Measurements from ENCODE around the gene DIAPH3.
"Not testable (repeated sequence)": the region's sequence is repeated elsewhere in the genome, so short reads cannot be mapped to it uniquely, and the experiment has no call there.

Gene DIAPH3

DNA sequence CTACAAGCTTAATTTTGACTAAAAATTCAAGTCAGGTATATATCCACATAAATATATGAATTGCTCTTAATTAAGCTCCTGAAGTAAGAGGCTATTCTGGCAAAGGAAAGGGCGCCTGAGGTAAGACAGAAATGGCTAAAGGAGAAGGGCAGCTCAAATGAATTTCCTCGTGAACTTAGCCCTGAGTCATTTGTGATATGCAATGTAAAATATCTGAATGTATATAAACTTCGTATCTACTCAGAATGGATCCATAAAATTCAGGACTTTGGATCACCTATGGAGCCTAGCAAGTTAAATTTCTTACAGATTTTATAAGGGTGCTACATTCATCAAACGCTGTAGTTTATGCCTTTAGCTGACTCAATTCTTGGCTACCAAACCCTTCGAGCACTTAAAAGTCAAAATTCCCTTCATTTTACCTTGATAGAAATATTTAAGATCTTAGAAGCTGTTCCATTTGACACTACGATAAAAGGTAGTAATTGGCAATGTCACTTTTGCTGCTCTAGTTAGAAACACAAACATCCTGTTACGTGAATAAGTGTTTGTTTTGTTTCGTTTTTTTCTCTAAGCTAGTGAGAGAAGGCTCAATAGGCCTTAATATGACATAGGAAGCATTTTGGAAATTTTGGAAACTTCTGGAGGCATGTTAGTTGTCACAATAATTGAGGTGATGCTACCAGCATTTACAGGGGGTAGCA lies 69.2 kb downstream of the DIAPH3 start:
- no peak for DNase-seq

DNA sequence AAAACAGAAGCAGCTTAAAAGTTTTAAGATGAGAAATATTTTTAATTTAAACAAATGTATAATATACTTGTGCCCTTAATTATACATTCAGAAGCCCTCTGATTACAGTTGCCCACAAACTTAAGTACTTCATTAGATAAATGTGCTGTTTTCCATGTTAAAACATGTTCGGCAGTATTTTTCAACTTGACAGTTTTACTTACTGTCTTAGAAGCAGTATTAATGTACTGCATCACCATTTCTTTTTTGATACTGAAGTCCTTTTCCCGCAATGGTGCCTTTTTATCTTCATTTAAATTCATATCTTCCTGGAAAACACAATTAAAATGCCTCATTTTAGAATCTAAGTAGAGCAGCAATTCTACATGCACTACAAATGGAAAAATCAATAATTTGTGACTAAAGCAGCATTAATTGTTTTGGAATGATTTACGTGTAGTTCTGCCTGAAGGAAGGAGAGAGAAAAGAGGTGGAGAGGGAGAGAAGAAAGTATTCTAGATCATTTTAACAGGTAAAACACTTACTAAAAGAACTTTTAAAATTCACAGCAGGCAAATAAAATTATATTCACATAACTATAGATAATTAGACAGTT lies 70.2 kb downstream of the DIAPH3 start:
- DNase-seq = no peak

DNA sequence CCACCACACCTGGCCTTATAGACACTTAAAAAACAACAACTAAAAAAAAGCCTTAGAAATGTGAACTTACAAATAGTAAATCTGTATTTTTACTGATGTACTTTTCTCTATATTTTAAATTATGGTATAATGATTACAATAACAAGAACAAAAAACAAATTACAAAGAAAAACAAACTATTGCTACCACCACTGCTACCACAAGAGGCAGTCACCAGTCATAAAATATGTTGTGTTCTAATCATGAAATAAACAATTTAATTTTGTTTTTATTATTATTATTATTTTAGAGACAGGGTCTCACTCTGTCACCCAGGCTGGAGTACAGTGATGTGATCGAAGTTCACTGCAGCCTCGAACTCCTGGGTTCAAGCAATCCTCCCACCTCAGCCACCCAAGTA lies 72.2 kb downstream of the DIAPH3 start:
- DNase-seq = no peak

GRCh38 chr13:60090574-60090973 lies 73.2 kb downstream of the DIAPH3 start:
- DNase-seq = no peak

- DNase-seq = not testable (repeated sequence)
Observed at GRCh38 chr13:60083780-60084179, 79.9 kb downstream of the DIAPH3 start.

DNA sequence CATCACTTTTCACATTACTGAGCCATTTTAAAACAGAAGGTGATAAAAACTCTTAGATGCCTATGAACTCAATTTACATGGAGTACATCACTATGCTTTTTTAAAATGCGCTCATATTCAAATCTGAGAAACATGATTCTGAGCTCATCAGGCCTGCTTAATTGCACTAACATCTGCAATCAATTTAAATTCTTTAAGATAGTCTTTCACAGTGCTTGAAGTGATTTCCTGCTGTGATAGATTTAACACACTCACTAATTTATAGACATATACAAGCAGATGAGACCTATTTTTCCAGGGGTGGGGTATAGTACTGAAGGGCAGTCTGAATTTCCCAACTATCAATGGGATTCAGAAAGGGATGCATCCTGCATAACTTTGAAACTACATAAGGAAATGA lies 82.9 kb downstream of the DIAPH3 start:
- DNase-seq = no peak

- no peak for DNase-seq
Observed at GRCh38 chr13:60078226-60078625, 85.5 kb downstream of the DIAPH3 start.

- no peak for DNase-seq
Observed at GRCh38 chr13:60075850-60076249, 87.9 kb downstream of the DIAPH3 start.

GRCh38 chr13:60074397-60074796 lies 89.3 kb downstream of the DIAPH3 start:
- DNase-seq = no peak

- DNase-seq = no peak
Observed at GRCh38 chr13:60066226-60066625, 97.5 kb downstream of the DIAPH3 start.

- DNase-seq = no peak
Observed at GRCh38 chr13:60062502-60062901, 101.2 kb downstream of the DIAPH3 start.

- no peak for DNase-seq
Observed at GRCh38 chr13:60061737-60062136, 102.0 kb downstream of the DIAPH3 start.

DNA sequence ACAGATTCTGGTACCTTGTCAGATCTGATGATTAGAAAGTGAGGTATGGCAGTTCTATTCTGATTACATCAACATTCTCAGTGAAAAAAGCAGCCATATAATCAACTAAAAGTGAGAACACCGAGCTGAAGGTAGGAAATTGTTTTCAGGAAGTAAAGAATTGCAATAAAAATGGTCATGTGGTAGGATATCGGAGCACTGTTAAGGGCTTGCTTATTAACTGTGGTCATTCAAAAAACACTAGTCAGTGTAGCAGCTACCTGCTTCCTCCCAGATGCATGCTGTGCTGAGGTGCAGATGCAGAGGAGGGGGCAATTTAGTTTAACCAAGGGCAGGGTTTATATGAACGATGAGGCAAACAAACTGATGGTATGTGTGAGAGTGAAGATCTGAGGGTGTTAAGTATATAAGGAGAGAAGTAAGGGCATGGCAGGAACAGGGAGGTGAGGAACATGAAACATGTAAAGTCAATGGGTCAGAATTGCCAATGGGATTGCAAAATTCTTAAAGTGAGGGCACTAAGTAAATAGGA lies 111.9 kb downstream of the DIAPH3 start:
- DNase-seq = no peak

- DNase-seq = not testable (repeated sequence)
Observed at GRCh38 chr13:60048353-60048752, 115.4 kb downstream of the DIAPH3 start.

- no peak for DNase-seq
Observed at GRCh38 chr13:60047918-60048317, 115.8 kb downstream of the DIAPH3 start.

DNA sequence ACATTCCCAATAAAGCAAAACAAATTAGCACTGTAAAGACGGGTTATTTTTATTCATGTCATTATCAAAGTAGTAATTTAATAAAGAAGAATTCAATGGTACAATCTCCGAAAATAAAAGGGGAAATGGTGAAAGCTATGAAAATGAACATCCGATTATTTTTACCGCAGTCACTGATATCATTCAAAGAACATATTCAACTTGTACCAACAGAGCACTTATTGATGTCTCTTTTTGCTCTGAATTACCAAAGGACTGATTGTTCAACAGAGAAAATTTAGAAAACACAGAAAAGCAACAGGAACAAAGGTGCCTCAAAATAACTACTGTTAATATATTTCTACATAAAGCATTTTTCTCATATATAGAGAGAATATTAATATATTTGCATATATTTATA lies 119.4 kb downstream of the DIAPH3 start:
- DNase-seq = no peak

DNA sequence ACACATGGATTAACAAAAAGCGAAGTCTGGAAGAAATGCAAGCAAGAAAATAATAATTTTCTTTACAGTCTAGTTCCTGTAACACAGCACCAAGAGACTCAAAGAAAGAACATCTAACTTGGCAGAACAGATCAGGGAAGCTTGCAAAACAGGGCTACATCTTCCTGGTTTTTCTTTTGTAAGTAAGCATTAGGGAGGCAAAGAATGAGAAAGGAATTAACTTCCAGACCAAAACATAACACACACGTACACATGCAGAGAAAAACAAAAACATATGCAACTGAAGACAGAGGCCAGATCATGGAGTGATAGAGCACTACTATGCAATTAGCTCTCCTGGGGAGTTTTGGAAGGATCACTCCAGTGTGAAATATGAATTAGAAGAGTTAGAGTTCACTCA lies 120.5 kb downstream of the DIAPH3 start:
- no peak for DNase-seq

DNA sequence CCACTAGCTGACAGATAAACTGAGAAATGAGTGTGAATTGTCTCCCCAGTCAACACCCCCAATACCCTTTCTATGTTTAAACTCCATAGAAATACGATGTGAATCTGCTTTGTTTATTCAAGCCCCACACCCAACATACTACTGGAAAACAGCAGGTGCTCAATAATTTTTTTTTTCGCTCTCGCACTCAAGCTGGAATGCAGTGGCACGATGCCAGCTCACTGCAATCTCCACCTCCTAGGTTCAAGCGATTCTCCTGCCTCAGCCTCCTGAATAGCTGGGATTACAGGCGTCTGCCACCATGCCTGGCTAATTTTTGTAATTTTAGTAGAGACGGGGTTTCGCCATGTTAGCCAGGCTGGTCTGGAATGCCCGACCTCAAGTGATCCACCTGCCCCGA lies 123.1 kb downstream of the DIAPH3 start:
- DNase-seq = not testable (repeated sequence)

GRCh38 chr13:60035874-60036273 lies 127.9 kb downstream of the DIAPH3 start:
- no peak for DNase-seq

DNA sequence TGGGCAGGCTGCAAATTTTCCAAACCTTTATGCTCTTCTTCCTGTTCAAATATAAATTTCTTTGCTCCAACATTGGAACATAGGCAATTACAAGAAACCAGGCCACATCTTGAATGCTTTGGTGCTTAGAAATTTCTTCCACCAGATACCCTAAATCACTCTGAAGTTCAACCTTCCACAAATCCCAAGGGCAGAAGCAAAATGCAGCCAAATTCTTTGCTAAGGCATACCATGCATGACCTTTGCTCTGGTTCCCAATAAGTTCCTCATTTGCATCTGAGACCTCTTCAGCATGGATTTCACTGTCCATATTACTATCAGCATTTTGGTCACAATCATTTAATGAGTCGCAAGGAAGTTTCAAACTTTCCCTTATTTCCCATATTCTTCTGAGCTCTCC lies 130.9 kb downstream of the DIAPH3 start:
- DNase-seq = no peak

- no peak for DNase-seq
Observed at GRCh38 chr13:60028021-60028420, 135.7 kb downstream of the DIAPH3 start.

DNA sequence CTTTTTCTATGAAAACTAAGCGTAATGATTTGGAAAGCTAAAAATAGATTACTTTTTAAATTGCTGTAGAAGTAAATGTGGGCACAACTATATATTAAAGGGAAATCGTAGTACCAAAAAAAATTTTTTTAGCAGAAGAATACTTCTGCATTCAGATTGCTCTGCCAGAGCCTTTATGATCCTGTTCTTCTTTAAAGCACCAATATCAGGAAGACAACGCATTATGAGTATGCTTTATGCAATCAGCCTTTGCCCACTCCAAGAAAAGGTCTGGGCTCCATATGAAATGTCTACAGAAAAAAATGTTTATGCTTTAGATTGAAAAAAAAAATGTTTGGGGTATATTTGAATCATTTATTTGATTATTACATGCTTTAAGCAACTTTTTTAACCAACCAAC lies 137.4 kb downstream of the DIAPH3 start:
- DNase-seq = no peak

DNA sequence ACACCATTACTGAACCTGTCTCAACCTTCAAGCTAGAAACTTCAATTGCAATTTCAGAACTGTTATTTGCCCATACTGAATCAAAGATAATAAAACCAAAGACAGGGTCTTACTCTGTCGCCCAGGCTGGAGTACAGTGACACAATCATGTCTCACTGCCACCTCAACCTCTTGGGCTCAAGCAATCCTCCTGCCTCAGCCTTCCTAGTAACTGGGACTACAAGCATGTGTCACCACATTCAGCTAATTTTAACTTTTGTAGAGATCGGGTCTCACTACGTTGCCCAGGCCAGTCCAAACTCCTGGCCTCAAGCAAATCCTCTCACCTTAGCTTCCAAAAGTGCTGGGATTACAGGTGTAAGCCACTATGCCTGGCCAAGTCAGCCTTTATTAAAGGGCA lies 143.4 kb downstream of the DIAPH3 start:
- DNase-seq = no peak

DNA sequence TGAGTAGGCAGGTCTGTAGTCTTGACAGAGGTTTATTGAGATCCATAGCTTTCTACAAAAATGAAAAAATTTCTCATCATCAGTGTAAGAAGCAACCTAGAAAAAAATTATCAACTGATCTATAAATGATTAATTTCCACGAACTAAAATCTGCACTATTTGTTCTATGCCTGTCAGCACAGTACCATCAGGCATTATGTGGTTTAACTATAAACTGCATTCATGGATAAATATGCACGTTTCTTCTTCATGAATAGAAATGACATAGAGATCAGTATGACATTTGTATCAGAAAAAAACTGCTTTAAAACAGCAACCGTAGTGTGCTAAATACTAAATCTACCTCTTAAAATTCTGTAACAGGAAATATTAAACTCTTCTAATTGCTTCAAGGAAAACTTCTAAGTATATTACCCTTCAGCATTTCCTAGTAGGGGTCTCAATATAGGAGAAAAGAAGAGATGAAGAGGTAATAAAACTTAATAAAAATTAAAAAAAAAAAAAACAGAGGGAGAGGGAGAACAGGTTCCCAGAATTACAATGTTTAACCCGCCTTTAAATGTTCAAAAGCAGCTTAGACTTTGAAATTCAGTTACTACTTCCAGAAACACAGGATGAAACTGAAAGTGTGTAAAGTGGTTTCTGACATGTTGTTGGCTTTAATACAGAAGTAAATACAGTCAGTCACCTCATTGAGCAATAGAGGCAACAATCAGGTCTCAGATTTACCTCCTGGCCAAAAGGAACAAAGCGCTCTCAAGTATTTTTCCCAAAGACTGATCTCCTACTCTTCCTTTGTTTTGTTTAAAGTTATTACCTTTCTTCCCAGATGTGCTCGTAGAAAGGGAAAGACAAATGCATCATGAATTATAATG lies 144.4 kb downstream of the DIAPH3 start:
- DNase-seq = no peak
